ENCODE data around the gene SMG5.

Gene SMG5

GRCh38 chr1:156204686-156205085 is 77.9 kb downstream of the SMG5 start:
- FAIRE-seq, result no peak

GRCh38 chr1:156203331-156203730 is 79.3 kb downstream of the SMG5 start:
- no peak for FAIRE-seq

GRCh38 chr1:156200044-156200443 is 82.6 kb downstream of the SMG5 start:
- FAIRE-seq, result no peak
